HFFc6 (cell line): ENCODE measurements around the gene TGM2. TPM values are rescaled to one million over a fixed set of nuclear protein-coding genes. Genes with fewer than 3 reads are reported as not detected.
"Not testable (repeated sequence)": the region's sequence is repeated elsewhere in the genome, so short reads cannot be mapped to it uniquely, and the experiment has no call there.

ENCODE experiments used
- DNase-seq: peaks from one replicate; pipeline ENCODE4 v3.0.0-alpha.2; 2018
- H3K27ac Mint-ChIP-seq: 2 replicates; pipeline ENCODE4 v1.8.0; 2020; ENCODE audit warnings: mild to moderate bottlenecking, mixed read lengths
- H3K27me3 Mint-ChIP-seq: 2 replicates; pipeline ENCODE4 v1.8.0; 2021; ENCODE audit warnings: mild to moderate bottlenecking, moderate library complexity, mixed read lengths; ENCODE audit not compliant: insufficient read depth
- H3K36me3 Mint-ChIP-seq: 2 replicates; pipeline ENCODE4 v1.8.0; 2021; ENCODE audit warnings: low read depth, mixed read lengths
- H3K4me1 Mint-ChIP-seq: 2 replicates; pipeline ENCODE4 v1.8.0; 2020; ENCODE audit warnings: low read depth, mixed read lengths
- H3K4me3 Mint-ChIP-seq: 2 replicates; pipeline ENCODE4 v1.8.0; 2020; ENCODE audit warnings: mild to moderate bottlenecking, moderate library complexity, mixed read lengths
- H3K9me3 Mint-ChIP-seq: 2 replicates; pipeline ENCODE4 v1.8.0; 2020; ENCODE audit warnings: mild to moderate bottlenecking, mixed read lengths
- CTCF ChIP-seq: fragments of 200-600 bp; sonication (generic); IDR thresholded peaks from 2 replicates; pipeline ENCODE4 v1.5.0; 2021; ENCODE audit warnings: antibody characterized with exemption, mild to moderate bottlenecking
- total RNA-seq, 6 experiments: library from RNA; stranded (reverse); fragmentation: NEBNext Ultra II Directional; extraction: Animal tissue kit (Norgen Biotek cat#: 25700); gene quantifications; 2 replicates in 1 of 6; 3 replicates in 5 of 6; pipeline ENCODE4 v1.2.3, GENCODE V29; 2021

The TGM2 gene
- total RNA-seq, 6 experiments from 2014 or later, result 99.6 to 430 (median 111) TPM

GRCh38 chr20:38108986-38109541 lies 56.0 kb downstream of the TGM2 start:
- H3K4me3 Mint-ChIP-seq, result no peak overlapping the region; the same call in 1 of the 2 replicates
- peaks cover 50% of the 10 kb centered on the region for H3K4me1 Mint-ChIP-seq
- H3K9me3 Mint-ChIP-seq, result no peaks in the 10 kb centered on the region; the same call in 1 of the 2 replicates
- no peak for TF ChIP-seq CTCF
- DNase-seq, result no peak
- no peaks in the 10 kb centered on the region for H3K36me3 Mint-ChIP-seq
- H3K27me3 Mint-ChIP-seq, result peaks cover 1% of the 10 kb centered on the region; the same call in 1 of the 2 replicates
- H3K27ac Mint-ChIP-seq, result peak overlapping the region; percentile 67; the same call in 1 of the 2 replicates

- peaks cover 45% of the 10 kb centered on the region for H3K4me1 Mint-ChIP-seq
- H3K27me3 Mint-ChIP-seq, result peaks cover 1% of the 10 kb centered on the region; the same call in 1 of the 2 replicates
- H3K9me3 Mint-ChIP-seq, result no peaks in the 10 kb centered on the region; the same call in 1 of the 2 replicates
- H3K4me3 Mint-ChIP-seq, result no peak overlapping the region; the same call in 1 of the 2 replicates
- no peaks in the 10 kb centered on the region for H3K36me3 Mint-ChIP-seq
- peak; percentile 47 for DNase-seq
- peak overlapping the region; percentile 64 for H3K27ac Mint-ChIP-seq
- TF ChIP-seq CTCF, result no peak
Observed at GRCh38 chr20:38108438-38108985, 56.6 kb downstream of the TGM2 start.

GRCh38 chr20:38107916-38108315 lies 57.2 kb downstream of the TGM2 start:
- H3K27me3 Mint-ChIP-seq, H3K4me3 Mint-ChIP-seq, H3K27ac Mint-ChIP-seq, DNase-seq, H3K36me3 Mint-ChIP-seq, H3K9me3 Mint-ChIP-seq: not testable (repeated sequence)
- peaks cover 41% of the 10 kb centered on the region for H3K4me1 Mint-ChIP-seq

- not testable (repeated sequence) for H3K36me3 Mint-ChIP-seq, H3K27me3 Mint-ChIP-seq
- H3K4me1 Mint-ChIP-seq, result peaks cover 41% of the 10 kb centered on the region
Observed at GRCh38 chr20:38107386-38107785, 57.7 kb downstream of the TGM2 start.

GRCh38 chr20:38106461-38106860 lies 58.6 kb downstream of the TGM2 start:
- Mint-ChIP-seq H3K9me3 (no peaks in the 10 kb centered on the region; the same call in 1 of the 2 replicates), H3K4me1 (peaks cover 34% of the 10 kb centered on the region), H3K4me3 (no peak overlapping the region), H3K36me3 (no peaks in the 10 kb centered on the region; the same call in 1 of the 2 replicates), H3K27me3 (peaks cover 1% of the 10 kb centered on the region; the same call in 1 of the 2 replicates), H3K27ac (no peak overlapping the region)
- no peak for DNase-seq
- no peak for TF ChIP-seq CTCF

More at GRCh38 chr20:38107386-38107785, 57.7 kb downstream of the TGM2 start:
- not testable (repeated sequence) for DNase-seq, H3K4me3 Mint-ChIP-seq, H3K27ac Mint-ChIP-seq, H3K9me3 Mint-ChIP-seq

- TF ChIP-seq CTCF, result no peak
- Mint-ChIP-seq H3K36me3 (peaks cover 12% of the 10 kb centered on the region), H3K27me3 (peaks cover 1% of the 10 kb centered on the region; the same call in 1 of the 2 replicates), H3K27ac (no peak overlapping the region), H3K9me3 (peaks cover 8% of the 10 kb centered on the region), H3K4me1 (peaks cover 13% of the 10 kb centered on the region), H3K4me3 (no peak overlapping the region)
- no peak for DNase-seq
Observed at GRCh38 chr20:38104285-38104684, 60.8 kb downstream of the TGM2 start.

- not testable (repeated sequence) for H3K27me3 Mint-ChIP-seq, H3K4me3 Mint-ChIP-seq, H3K27ac Mint-ChIP-seq, H3K9me3 Mint-ChIP-seq, DNase-seq
- peaks cover 15% of the 10 kb centered on the region for H3K4me1 Mint-ChIP-seq
- H3K36me3 Mint-ChIP-seq, result peaks cover 12% of the 10 kb centered on the region
Observed at GRCh38 chr20:38102206-38102605, 62.9 kb downstream of the TGM2 start.
